ENCODE measurements around the gene ZNF322.

GRCh38 chr6:26604797-26605196, 54.7 kb downstream of the ZNF322 start:
- no peak for TF ChIP-seq CTCF (IDR thresholded peaks at IDR 0.05)
- TF ChIP-seq POLR2A (IDR thresholded peaks at IDR 0.05), result no peak

All from lower leg skin (tissue), 3 donors.